ENCODE results near the gene OLFML2A.

- no peak for TF ChIP-seq CTCF (IDR thresholded peaks at IDR 0.05)
- no peak for TF ChIP-seq POLR2AphosphoS5 (IDR thresholded peaks at IDR 0.05)
- TF ChIP-seq EP300 (IDR thresholded peaks at IDR 0.05): no peak
- no peak for TF ChIP-seq POLR2A (IDR thresholded peaks at IDR 0.05)
Measured at GRCh38 chr9:124813041-124813440, 36.1 kb downstream of the OLFML2A start.

Measured in upper lobe of left lung (tissue), 4 donors.